GM19452 (cell line): ENCODE data around the gene AEBP2.
"Not testable (repeated sequence)": the region's sequence is repeated elsewhere in the genome, so short reads cannot be mapped to it uniquely, and the experiment has no call there.

ENCODE experiments used
- ATAC-seq: cut with Tn5 transposase; IDR thresholded peaks from one replicate; pipeline ENCODE4 v1.9.1; 2021; ENCODE audit not compliant: unreplicated experiment

The AEBP2 gene

DNA sequence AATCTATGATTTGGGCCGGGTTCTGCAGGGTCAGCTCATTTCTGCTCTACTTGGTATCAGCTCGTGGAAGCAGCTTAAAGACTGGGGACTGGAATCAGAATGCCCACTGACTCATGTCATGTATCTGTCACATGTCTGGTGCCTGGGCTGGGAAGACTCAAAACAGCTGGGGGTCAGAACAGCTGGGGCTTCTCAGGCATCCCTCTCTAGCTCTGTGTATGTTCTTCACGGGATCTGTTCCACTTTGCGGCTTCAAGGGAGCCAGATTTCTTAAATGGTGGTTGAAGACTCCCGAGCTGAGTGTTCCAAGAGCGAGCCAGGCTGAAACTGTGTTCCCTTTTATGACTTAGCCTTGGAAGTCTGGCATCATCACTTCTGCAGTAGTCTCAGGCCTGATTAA lies 11.9 kb downstream of the AEBP2 start:
- ATAC-seq, result no peak

DNA sequence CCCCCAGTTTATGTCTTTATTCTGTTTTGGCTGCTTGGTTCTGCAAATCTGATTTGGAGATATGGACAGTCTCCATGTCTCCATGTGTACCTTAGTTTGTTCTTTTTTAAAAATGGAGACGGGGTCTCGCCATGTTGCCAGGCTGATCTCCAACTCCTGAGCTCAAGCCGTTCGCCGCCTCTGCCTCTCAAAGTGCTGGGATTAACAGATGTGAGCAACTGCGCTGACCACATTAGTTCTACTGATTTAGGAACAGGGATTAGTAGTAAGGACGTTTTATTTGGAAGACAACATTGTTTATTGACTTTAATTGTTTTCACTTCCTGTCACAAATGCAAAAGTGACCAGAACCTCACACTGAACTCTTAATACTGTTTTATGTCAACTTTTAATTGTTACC lies 14.7 kb downstream of the AEBP2 start:
- ATAC-seq, result no peak

DNA sequence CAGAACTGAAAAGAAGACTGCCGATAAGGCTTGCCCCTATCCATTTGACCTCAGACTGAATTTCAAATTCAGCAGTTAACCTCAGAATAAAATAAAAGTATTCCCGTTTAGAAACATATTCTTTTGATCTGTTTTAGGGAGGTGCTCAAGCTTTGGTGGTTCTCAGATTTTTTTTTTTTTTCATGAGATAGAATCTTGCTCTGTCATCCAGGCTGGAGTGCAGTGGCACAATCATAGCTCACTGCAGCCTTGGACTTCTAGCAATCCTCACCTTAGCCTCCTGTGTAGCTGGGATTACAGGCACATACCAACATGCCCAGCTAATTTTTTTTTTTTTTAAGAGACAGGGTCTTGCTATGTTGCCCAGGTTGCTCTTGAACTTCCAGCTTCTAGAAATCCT lies 15.5 kb downstream of the AEBP2 start:
- no peak for ATAC-seq

DNA sequence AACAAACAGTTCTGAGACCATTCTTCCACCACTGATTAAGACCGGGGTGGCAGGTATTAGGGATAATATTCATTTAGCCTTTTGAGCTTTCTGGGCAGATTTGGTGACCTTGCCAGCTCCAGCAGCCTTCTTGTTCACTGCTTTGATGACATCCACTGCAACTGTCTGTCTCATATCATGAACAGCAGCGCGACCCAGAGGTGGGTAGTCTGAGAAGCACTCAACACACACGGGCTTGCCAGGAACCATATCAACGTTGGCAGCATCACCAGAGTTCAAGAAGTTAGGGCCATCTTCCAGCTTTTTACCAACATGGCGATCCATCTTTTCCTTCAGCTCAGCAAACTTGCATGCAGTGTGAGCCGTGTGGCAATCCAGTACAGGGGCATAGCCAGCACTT lies 16.9 kb downstream of the AEBP2 start:
- no peak for ATAC-seq

DNA sequence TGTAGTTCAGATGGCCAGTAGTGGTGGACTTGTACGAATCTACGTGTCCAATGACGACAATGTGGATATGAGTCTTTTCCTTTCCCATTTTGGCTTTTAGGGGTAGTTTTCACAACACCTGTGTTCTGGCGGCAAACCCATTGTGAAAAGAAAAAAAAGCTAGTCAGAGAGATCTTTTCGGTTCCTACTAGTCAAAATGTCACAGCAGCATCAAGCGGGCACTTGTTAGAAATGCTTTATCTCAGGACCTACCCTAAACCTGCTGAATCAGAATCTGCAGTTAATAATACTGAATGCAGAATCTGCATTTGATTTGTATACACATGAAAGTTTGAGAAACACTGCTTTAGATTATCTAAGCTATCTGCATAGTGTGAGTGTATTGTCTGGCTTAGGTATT lies 18.3 kb downstream of the AEBP2 start:
- ATAC-seq, result no peak

DNA sequence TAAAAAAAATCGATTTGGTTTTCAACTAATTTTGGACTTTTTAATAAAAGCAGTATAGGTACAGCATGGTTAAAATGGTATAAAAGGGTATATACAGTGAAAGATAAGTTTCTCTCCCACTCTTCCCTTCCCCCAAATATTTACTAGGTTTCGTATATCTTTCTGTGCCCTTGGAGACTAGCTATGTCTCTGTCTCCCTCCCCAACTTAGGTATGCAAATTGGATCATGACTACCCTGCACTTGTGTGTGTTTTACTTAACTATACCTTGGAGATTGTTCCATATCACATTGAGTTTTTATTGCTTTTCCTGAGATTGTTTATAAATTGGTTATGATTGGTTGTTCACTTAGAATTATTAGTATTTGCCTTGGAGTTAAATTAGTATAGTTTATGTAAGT lies 19.4 kb downstream of the AEBP2 start:
- ATAC-seq, result no peak

DNA sequence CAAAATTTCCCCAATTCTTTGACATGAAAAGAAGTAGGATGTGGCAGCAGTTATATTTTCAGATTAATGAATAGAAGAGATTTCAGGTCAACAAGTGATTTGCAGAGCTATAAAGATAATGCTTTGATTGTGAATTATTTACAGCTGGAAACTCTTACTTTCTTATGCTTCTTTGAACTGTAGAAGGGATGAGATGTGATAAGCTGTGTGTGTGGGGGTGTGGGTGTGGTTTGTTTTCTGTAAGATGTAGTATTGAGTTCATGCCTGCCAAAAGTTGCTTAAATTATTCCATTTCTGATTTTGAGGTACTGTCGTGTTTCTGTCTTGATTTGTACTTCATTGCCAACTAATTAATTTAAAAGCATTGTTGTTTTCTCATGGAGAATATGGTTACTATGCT lies 22.7 kb downstream of the AEBP2 start:
- ATAC-seq, result no peak

DNA sequence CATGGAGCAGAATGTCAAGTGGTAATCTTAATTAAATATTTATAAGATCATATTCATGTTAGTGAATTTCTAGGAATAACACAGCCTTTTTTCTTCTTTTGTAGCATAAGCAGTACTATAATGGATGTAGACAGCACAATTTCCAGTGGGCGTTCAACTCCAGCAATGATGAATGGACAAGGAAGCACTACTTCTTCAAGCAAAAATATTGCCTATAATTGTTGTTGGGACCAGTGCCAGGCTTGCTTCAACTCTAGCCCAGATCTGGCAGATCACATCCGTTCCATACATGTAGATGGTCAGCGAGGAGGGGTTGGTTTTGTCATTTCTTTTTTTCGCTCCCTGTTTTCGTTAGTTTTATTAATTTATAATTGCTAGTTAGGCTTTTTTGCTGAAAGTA lies 23.1 kb downstream of the AEBP2 start:
- ATAC-seq, result no peak

DNA sequence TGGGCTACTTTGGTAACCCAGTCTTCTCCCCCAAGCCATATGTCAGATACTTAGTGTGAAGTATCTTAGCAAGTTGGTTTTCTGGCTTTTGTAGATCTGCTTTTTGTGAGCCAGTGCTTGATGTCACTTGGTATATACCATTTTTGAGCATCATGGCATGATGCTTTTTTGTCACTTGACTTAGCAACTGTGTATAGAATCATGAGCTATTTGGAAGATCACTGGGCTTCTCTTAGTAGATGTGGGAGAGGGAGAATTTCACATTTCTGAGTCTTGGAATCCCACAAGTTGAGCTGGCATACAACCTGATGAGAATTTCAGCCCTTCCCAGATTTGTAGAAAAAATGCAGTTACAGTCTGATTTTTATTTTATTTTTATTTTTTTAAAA lies 24.9 kb downstream of the AEBP2 start:
- no peak for ATAC-seq

DNA sequence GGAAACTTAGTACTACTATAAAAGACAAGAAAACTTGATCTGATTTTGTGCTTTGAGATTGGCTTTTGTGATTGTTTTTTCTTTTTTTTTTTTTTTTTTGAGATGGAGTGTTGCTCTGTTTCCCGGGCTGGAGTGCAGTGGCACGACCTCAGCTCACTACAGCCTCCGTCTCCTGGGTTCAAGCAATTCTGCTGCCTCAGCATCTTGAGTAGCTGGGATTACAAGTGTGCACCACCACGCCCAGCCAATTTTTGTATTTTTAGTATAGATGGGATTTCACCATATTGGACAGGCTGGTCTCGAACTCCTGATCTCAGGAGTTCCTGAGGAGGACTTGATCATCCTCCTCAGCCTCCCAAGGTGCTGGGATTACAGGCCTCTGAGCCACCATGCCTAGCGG lies 26.4 kb downstream of the AEBP2 start:
- ATAC-seq, result no peak

DNA sequence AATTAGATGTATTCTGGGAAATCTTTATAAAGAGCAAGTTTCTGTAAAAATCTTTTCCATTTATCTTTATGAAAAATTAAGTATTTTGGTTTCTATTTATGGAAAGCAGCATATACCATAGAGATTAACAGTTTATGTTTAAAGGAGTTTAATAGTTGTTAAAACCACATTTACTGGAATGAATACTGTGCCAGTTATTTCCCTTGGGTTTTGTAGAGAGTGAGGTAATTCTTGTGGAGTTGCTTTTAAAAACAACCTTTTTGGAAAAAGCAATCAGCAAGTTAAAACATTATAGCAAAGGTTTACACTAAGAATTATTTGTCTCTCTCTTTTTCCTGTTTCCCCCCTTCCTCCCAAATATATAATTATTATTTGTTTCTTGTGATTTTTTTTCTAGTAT lies 34.9 kb downstream of the AEBP2 start:
- no peak for ATAC-seq

DNA sequence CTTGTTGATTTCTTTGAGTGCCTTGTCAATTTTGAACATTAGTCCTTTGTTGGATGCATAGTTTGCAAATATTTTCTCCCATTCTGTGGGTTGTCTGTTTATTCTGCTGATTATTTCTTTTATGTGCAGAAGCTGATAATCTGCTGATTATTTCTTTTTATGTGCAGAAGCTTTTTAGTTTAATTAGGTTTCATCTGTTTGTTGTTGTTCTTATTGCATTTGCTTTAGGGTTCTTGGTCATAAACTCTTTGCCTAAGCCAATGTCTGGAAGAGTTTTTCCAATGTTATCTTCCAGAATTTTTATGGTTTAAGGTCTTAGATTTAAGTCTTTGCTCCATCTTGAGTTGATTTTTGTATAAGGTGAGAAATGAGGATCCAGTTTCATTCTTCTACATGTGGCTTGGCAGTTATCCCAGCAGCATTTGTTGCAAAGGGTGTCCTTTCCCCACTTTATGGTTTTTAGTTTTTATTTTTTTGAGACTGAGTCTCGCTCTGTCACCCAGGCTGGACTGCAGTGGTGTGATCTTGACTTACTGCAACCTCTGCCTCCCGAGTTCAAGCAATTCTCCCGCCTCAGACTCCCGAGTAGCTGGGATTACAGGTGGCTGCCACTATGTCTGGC lies 36.7 kb downstream of the AEBP2 start:
- not testable (repeated sequence) for ATAC-seq

DNA sequence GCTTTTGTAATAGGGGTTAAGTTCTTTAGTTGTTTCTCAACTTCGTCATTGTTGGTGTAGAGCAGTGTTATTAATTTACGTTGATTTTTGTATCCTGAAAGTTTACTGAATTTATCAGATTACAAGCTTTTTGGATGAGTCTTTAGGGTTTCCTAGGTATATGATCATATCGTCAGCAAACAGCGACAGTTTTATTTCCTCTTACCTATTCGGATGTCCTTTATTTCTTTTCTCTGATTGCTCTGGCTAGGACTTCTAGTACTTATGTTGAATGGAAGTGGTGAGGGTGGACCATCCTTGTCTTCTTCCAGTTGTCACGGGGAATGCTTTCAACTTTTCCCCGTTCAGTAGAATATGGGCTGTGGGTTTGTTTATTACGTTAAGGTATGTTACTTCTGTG lies 37.8 kb downstream of the AEBP2 start:
- no peak for ATAC-seq

DNA sequence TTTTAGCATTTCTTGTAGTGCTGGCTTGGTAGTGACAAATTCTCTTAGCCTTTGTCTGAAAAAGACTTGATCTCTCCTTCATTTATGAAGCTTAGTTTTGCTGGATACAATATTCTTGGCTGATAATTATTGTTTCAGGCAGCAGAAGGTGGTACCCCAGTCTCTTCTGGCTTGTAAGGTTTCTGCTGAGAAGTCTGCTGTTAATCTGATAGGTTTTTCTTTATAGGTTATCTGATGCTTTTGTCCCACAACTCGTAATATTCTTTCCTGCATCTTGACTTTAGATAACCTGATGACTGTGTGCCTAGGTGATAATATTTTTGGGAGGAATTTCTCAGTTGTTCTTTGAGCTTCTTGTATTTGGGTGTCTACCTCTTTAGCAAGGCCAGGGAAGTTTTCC lies 41.2 kb downstream of the AEBP2 start:
- ATAC-seq, result no peak

DNA sequence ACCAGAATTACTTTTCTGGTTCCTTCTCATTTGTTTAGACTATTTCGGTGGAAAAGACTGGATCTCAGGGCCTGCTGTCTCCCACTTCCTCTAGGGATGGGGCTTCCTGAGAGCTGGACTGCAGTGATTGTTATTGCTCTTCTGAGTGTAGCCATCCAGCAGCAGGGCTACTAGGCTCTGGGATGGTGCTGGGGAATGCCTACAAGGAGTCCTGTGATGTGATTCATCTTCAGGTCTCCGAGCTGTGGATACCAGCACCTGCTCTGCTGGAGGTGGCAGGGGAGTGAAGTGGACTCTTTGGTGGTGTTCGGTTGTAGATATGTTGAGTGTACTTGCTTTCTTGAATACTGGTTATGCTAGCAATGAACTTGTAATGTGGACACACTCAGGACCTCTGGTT lies 42.7 kb downstream of the AEBP2 start:
- ATAC-seq, result peak; percentile 7

DNA sequence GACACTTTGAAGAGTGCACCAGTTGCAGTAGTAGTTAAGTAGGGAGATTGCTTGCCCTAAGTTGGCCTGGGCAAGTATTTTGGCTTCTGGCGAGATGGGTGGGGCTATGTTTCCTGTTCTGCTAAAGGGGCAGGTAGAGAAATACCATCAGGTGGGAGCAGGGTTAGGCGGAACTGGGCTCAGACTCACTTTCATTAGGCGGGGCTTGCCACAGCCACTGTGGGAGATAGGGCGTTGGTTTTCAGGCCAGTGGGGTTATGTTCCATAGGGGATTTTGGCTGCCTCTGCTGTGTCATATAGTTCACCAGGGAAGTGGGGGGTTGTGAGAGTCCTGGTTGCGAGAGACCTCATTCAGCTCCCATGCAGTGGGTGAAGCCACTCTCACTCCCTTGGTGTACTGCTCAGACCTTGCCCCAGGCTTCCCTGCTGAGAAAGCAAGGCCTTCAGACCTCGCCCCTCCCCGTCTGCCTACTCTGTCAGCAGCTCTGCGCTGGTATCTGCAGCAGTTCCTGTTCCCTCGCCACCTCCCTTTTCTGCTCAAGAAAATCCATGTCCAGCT lies 43.3 kb downstream of the AEBP2 start:
- peak; percentile 67 for ATAC-seq

DNA sequence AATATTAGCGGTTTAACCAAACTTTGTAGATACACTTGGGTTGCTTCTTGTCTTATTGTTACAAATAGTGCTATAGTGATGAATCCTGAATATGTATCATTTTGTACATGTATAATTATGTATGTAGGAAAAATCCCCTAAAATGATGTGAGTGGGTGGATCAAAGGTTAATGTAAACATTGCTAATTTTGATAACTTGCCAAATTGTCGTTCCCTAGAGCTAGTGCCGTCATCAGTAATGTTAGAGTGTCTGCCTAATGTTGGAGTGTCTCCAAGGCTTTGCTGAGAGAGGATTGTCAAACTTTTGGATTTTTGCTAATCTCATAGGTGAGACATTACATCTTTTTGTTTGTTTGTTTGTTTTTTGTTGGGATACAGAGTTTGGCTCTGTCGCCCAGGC lies 44.4 kb downstream of the AEBP2 start:
- ATAC-seq, result no peak

DNA sequence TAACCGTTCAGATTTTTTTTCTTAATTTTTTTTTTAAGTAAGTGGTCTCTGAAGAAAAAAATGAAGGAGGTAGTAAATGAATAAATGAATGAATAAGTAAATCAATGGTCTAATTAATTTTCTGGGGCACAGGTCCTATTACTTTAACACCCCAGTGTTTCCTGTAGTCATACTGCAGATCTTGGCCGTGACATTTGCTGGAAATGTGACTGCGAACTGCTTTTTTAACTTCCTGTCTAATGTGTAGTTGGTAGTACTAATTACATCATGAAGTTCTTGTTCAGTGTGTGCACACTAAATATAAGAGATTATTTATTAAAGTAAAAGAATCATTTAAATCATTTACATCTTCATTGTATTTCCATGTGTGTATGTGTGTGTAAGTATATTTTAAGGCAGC lies 45.4 kb downstream of the AEBP2 start:
- ATAC-seq, result no peak

DNA sequence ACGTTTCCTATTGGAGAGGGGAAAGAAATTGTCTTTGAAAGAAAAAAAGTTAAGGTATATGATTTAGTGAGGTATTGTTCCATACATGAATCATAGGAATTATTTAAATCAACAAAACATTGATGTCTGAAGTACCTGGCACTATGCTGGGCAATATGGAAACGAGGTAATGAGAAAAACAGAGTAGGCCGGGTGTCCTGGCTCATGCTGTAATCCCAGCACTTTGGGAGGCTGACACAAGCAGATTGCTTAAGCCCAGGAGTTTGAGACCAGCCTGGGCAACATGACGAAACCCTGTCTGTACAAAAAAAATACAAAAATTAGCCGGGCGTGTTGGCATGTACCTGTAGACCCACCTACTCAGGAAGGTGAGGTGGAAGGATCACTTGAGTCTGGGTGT lies 45.9 kb downstream of the AEBP2 start:
- ATAC-seq, result no peak

DNA sequence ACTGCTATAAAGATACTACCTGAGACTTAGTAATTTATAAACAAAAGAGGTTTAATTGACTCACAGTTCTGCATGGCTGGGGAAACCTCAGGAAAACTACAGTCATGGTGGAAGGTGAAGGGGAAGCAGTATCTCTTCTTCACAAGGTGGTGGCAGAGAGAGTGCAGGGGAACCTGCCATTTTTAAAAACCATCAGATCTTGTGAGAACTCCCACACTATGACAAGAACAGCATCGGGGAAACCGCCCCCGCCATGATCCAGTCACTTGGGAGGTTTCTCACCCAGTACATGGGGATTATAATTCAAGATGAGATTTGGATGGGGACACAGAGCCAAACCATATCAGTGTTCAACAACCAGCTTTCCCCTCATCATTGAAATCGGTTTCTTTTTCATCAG lies 49.9 kb downstream of the AEBP2 start:
- no peak for ATAC-seq

DNA sequence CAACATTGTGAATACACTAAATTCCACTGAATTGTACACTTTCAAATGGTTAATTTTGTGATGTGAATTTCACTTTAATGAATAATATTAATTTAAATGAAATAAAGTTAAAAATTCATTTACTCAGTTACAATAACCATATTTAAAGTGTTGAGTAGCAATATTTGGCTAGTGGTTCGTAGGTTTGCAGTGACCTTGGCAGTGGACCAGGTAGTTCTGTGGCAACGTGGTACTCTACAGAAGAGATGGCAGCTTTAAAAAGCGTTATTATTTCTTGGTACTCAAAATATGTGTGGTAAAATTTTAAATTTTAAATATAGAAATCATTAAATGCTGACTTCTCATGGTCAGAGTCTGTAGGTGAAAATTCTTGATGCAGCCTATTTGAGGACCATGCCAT lies 51.6 kb downstream of the AEBP2 start:
- ATAC-seq, result no peak

DNA sequence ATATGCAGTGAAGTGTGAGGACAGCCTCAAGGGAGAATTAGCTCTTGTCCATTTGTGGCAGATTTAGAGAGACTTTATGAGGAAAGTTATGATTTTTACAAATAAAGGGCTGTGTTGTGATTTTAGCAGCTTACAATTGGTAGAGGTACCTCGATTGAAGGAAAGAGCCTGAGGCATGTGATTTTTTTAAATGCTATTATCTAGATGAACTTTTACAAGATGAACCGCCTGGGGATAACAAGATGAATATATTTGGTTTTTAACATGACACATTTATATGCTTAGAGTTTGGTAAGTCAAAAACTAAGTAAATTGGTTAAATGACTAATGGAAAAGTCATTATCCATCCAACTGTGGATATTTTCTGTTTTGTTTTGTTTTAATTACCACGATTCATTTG lies 52.6 kb downstream of the AEBP2 start:
- no peak for ATAC-seq

DNA sequence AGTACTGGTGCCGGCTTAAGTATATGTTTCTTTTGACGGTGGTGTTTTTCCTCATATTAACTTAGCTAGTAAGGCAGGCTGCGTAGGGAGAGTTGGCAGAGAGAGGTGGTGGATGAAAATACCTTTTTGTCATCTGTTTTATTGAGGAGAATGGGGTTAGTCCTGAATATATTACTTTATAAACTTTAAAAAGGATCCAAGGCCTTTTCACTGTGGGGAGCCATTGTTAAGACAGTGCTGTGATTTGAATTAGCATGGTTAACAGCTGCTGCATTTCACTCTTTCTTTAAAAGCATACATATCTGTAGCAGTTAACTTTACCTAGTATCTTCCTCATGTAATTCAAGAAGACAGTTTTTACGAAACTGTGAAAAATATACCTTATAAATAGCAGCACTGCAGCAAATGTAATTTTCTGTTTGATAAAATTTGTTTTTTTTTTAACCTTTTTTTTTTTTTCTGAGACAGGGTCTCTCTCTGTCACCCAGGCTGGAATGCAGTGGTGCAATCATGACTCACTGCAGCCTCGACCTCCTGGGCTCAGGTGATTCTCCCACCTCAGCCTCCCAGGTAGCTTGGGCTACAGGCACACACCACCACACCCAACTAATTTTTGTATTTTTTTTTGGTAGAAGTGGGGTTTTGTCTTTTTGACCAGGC lies 57.1 kb downstream of the AEBP2 start:
- ATAC-seq, result no peak
